Tibial nerve (tissue), 3 donors: ENCODE results near the gene SART3.
"Not testable (repeated sequence)": the region's sequence is repeated elsewhere in the genome, so short reads cannot be mapped to it uniquely, and the experiment has no call there.

ENCODE experiments used
- CTCF ChIP-seq, 5 experiments: fragments of 200-600 bp in 3 of 5; fragments of 450-650 bp in 2 of 5; sonication (generic) in 3 of 5; IDR thresholded peaks; one replicate each; pipeline ENCODE4 v1.5.1; 2016 to 2019; ENCODE audit warnings: antibody characterized with exemption in 5 of 5, mild to moderate bottlenecking in 3 of 5, moderate library complexity in 2 of 5
- POLR2A ChIP-seq, 2 donors: fragments of 450-650 bp; IDR thresholded peaks; one replicate each; pipeline ENCODE4 v1.6.1; 2017; ENCODE audit warnings: antibody characterized with exemption in 2 of 2, mild to moderate bottlenecking in 2 of 2, moderate library complexity in 2 of 2

- TF ChIP-seq CTCF, POLR2A (IDR thresholded peaks at IDR 0.05): not testable (repeated sequence)
These were observed 13.3 kb upstream of the SART3 start for GRCh38 chr12:108574276-108574675.
